ENCODE data around the gene THTPA. TPM values are rescaled to one million over a fixed set of nuclear protein-coding genes. Genes with fewer than 3 reads are reported as not detected.

Gene THTPA
- total and polyA plus RNA-seq, 3 experiments from 2014 or later, result 10.7 to 13.4 (median 13.4) TPM

- peaks cover 18% of the 10 kb centered on the region for H3K4me1 ChIP-seq (ENCODE audit: insufficient read depth, low read length)
- Mint-ChIP-seq H3K4me1 (peaks cover 28 to 42% (median 37%) of the 10 kb centered on the region in 3 donors), H3K4me3 (peak overlapping the region in 2 of 7 donors; percentile 23 to 80), H3K36me3 (peaks cover 0 to 61% (median 3%) of the 10 kb centered on the region in 3 donors), H3K27ac (peak overlapping the region in 4 of 8 donors; percentile 38 to 95 (median 80)), H3K9me3 (no peaks in the 10 kb centered on the region), H3K27me3 (no peaks in the 10 kb centered on the region)
- H3K4me3 ChIP-seq (ENCODE audit: low read length), result no peak overlapping the region
- ChIA-PET CTCF (interaction anchor here (0.7 to 8.9 kb wide), 11 partner anchors 9 to 93 kb away, joined by 3 to 105 read pairs (median 5); no protein-coding TSS in a partner anchor), POLR2A (no interaction called here)
- H3K9me3 ChIP-seq (ENCODE audit: low read length), result no peaks in the 10 kb centered on the region
- H3K27ac ChIP-seq (ENCODE audit: low read depth, low read length), result no peak overlapping the region
- peaks cover 36% of the 10 kb centered on the region for H3K36me3 ChIP-seq (ENCODE audit: insufficient read depth, low read length)
- peak; percentile 54 to 77 (median 57) for DNase-seq
- no peaks in the 10 kb centered on the region for H3K27me3 ChIP-seq (ENCODE audit: insufficient read depth, low read length, poor library complexity, severe bottlenecking)
Observed at GRCh38 chr14:23559010-23559925, 3.2 kb downstream of the THTPA start.

GRCh38 chr14:23559926-23560520, 4.0 kb downstream of the THTPA start:
- CTCF ChIA-PET, result interaction anchor here (0.6 to 8.9 kb wide), 15 partner anchors 9 to 336 kb away, joined by 3 to 105 read pairs (median 4); no protein-coding TSS in a partner anchor
- Histone ChIP-seq H3K27ac (ENCODE audit: low read depth, low read length) (no peak overlapping the region), H3K4me3 (ENCODE audit: low read length) (no peak overlapping the region), H3K36me3 (ENCODE audit: insufficient read depth, low read length) (peaks cover 43% of the 10 kb centered on the region), H3K4me1 (ENCODE audit: insufficient read depth, low read length) (peaks cover 18% of the 10 kb centered on the region), H3K9me3 (ENCODE audit: low read length) (no peaks in the 10 kb centered on the region), H3K27me3 (ENCODE audit: insufficient read depth, low read length, poor library complexity, severe bottlenecking) (no peaks in the 10 kb centered on the region)
- POLR2A ChIA-PET, result no interaction called here
- Mint-ChIP-seq H3K4me3 (no peak overlapping the region), H3K27ac (peak overlapping the region in 4 of 8 donors; percentile 61 to 91 (median 64)), H3K36me3 (peaks cover 0 to 69% (median 5%) of the 10 kb centered on the region in 3 donors), H3K9me3 (no peaks in the 10 kb centered on the region), H3K4me1 (peaks cover 28 to 47% (median 38%) of the 10 kb centered on the region in 3 donors), H3K27me3 (no peaks in the 10 kb centered on the region)
- DNase-seq, result no peak

- Histone ChIP-seq H3K36me3 (ENCODE audit: insufficient read depth, low read length) (peaks cover 55% of the 10 kb centered on the region), H3K27me3 (ENCODE audit: insufficient read depth, low read length, poor library complexity, severe bottlenecking) (no peaks in the 10 kb centered on the region), H3K4me1 (ENCODE audit: insufficient read depth, low read length) (peaks cover 18% of the 10 kb centered on the region), H3K27ac (ENCODE audit: low read depth, low read length) (no peak overlapping the region), H3K9me3 (ENCODE audit: low read length) (no peaks in the 10 kb centered on the region), H3K4me3 (ENCODE audit: low read length) (no peak overlapping the region)
- peak overlapping the region in 1 of 7 donors; percentile 58 for H3K4me3 Mint-ChIP-seq
- DNase-seq, result no peak
- peaks cover 0 to 76% (median 5%) of the 10 kb centered on the region in 3 donors for H3K36me3 Mint-ChIP-seq
- peaks cover 27 to 47% (median 31%) of the 10 kb centered on the region in 3 donors for H3K4me1 Mint-ChIP-seq
- CTCF ChIA-PET, result interaction anchor here (1.0 to 8.9 kb wide), 5 partner anchors 9 to 83 kb away, joined by 3 to 105 read pairs (median 5); no protein-coding TSS in a partner anchor
- no peaks in the 10 kb centered on the region for H3K27me3 Mint-ChIP-seq
- H3K9me3 Mint-ChIP-seq, result no peaks in the 10 kb centered on the region
- peak overlapping the region in 1 of 8 donors; percentile 89 for H3K27ac Mint-ChIP-seq
- POLR2A ChIA-PET, result interaction anchor here (1.0 kb wide), 1 partner anchor 9 kb away, joined by 4 read pairs; no protein-coding TSS in a partner anchor
Observed at GRCh38 chr14:23561259-23561658, 5.2 kb downstream of the THTPA start.

- no peaks in the 10 kb centered on the region for H3K27me3 Mint-ChIP-seq
- CTCF ChIA-PET, result interaction anchor here (0.7 to 8.9 kb wide), 8 partner anchors 8 to 84 kb away, joined by 3 to 105 read pairs (median 4); partner anchors contain the start of gene ZFHX2
- Histone ChIP-seq H3K4me3 (ENCODE audit: low read length) (no peak overlapping the region), H3K27ac (ENCODE audit: low read depth, low read length) (no peak overlapping the region), H3K4me1 (ENCODE audit: insufficient read depth, low read length) (peaks cover 17% of the 10 kb centered on the region), H3K36me3 (ENCODE audit: insufficient read depth, low read length) (peaks cover 55% of the 10 kb centered on the region), H3K27me3 (ENCODE audit: insufficient read depth, low read length, poor library complexity, severe bottlenecking) (no peaks in the 10 kb centered on the region), H3K9me3 (ENCODE audit: low read length) (no peaks in the 10 kb centered on the region)
- H3K27ac Mint-ChIP-seq, result peak overlapping the region in 6 of 8 donors; percentile 17 to 80 (median 64)
- POLR2A ChIA-PET, result interaction anchor here (1.0 kb wide), 1 partner anchor 10 kb away, joined by 4 read pairs; no protein-coding TSS in a partner anchor
- peak overlapping the region in 1 of 7 donors; percentile 58 for H3K4me3 Mint-ChIP-seq
- no peaks in the 10 kb centered on the region for H3K9me3 Mint-ChIP-seq
- H3K4me1 Mint-ChIP-seq, result peaks cover 26 to 47% (median 28%) of the 10 kb centered on the region in 3 donors
- DNase-seq, result no peak
- H3K36me3 Mint-ChIP-seq, result peaks cover 0 to 82% (median 5%) of the 10 kb centered on the region in 3 donors
Observed at GRCh38 chr14:23561873-23562821, 6.1 kb downstream of the THTPA start.

GRCh38 chr14:23562822-23563472, 6.9 kb downstream of the THTPA start:
- Histone ChIP-seq H3K4me1 (ENCODE audit: insufficient read depth, low read length) (peaks cover 16% of the 10 kb centered on the region), H3K27me3 (ENCODE audit: insufficient read depth, low read length, poor library complexity, severe bottlenecking) (no peaks in the 10 kb centered on the region), H3K36me3 (ENCODE audit: insufficient read depth, low read length) (peaks cover 55% of the 10 kb centered on the region), H3K9me3 (ENCODE audit: low read length) (no peaks in the 10 kb centered on the region), H3K27ac (ENCODE audit: low read depth, low read length) (no peak overlapping the region), H3K4me3 (ENCODE audit: low read length) (no peak overlapping the region)
- H3K27ac Mint-ChIP-seq, result peak overlapping the region in 7 of 8 donors; percentile 17 to 87 (median 80)
- H3K9me3 Mint-ChIP-seq, result no peaks in the 10 kb centered on the region
- H3K4me1 Mint-ChIP-seq, result peaks cover 27 to 48% (median 28%) of the 10 kb centered on the region in 3 donors
- peaks cover 0 to 85% (median 7%) of the 10 kb centered on the region in 3 donors for H3K36me3 Mint-ChIP-seq
- DNase-seq, result peak; percentile 39 to 72 (median 52)
- peak overlapping the region in 1 of 7 donors; percentile 56 for H3K4me3 Mint-ChIP-seq
- peaks cover 0 to 3% of the 10 kb centered on the region in 2 donors for H3K27me3 Mint-ChIP-seq
- CTCF ChIA-PET, result interaction anchor here (0.7 to 8.9 kb wide), 10 partner anchors 9 to 94 kb away, joined by 3 to 105 read pairs (median 3); partner anchors contain the start of genes NGDN and ZFHX2
- POLR2A ChIA-PET, result no interaction called here

GRCh38 chr14:23563473-23564180, 7.6 kb downstream of the THTPA start:
- Mint-ChIP-seq H3K4me3 (peak overlapping the region in 1 of 7 donors; percentile 47), H3K36me3 (peaks cover 0 to 79% (median 7%) of the 10 kb centered on the region in 3 donors), H3K27me3 (peaks cover 0 to 3% of the 10 kb centered on the region in 2 donors), H3K27ac (peak overlapping the region in 2 of 8 donors; percentile 80), H3K9me3 (no peaks in the 10 kb centered on the region), H3K4me1 (peaks cover 27 to 52% (median 33%) of the 10 kb centered on the region in 3 donors)
- Histone ChIP-seq H3K36me3 (ENCODE audit: insufficient read depth, low read length) (peaks cover 55% of the 10 kb centered on the region), H3K4me3 (ENCODE audit: low read length) (no peak overlapping the region), H3K27me3 (ENCODE audit: insufficient read depth, low read length, poor library complexity, severe bottlenecking) (no peaks in the 10 kb centered on the region), H3K27ac (ENCODE audit: low read depth, low read length) (no peak overlapping the region), H3K4me1 (ENCODE audit: insufficient read depth, low read length) (peaks cover 22% of the 10 kb centered on the region), H3K9me3 (ENCODE audit: low read length) (no peaks in the 10 kb centered on the region)
- CTCF ChIA-PET, result interaction anchor here (0.7 to 8.9 kb wide), 9 partner anchors 8 to 94 kb away, joined by 3 to 105 read pairs (median 3); partner anchors contain the start of genes NGDN and ZFHX2
- POLR2A ChIA-PET, result no interaction called here
- no peak for DNase-seq
